Kidney capillary endothelial cell (primary cell): ENCODE data around the gene MPHOSPH9.
A peak's percentile ranks its signal among the peaks of the same experiment; 100 is the strongest.
"Not testable (repeated sequence)": the region's sequence is repeated elsewhere in the genome, so short reads cannot be mapped to it uniquely, and the experiment has no call there.

ENCODE experiments used
- DNase-seq: peaks from one replicate; pipeline ENCODE4 v3.0.0-alpha.2; 2018; ENCODE audit warnings: low spot score

MPHOSPH9 gene

GRCh38 chr12:123227581-123228258 is 5.2 kb downstream of the MPHOSPH9 start:
- DNase-seq = no peak

GRCh38 chr12:123225443-123225842 is 7.5 kb downstream of the MPHOSPH9 start:
- no peak for DNase-seq

GRCh38 chr12:123223241-123223668 is 9.7 kb downstream of the MPHOSPH9 start:
- no peak for DNase-seq

GRCh38 chr12:123207815-123208214 is 25.1 kb downstream of the MPHOSPH9 start:
- DNase-seq = not testable (repeated sequence)

- not testable (repeated sequence) for DNase-seq
Measured at GRCh38 chr12:123206794-123207193, 26.1 kb downstream of the MPHOSPH9 start.

GRCh38 chr12:123200414-123200813 is 32.5 kb downstream of the MPHOSPH9 start:
- DNase-seq = no peak

- no peak for DNase-seq
Measured at GRCh38 chr12:123199936-123200335, 33.0 kb downstream of the MPHOSPH9 start.

GRCh38 chr12:123187637-123188036 is 45.3 kb downstream of the MPHOSPH9 start:
- no peak for DNase-seq

- DNase-seq = no peak
Measured at GRCh38 chr12:123180171-123180570, 52.8 kb downstream of the MPHOSPH9 start.

GRCh38 chr12:123171967-123172366 is 61.0 kb downstream of the MPHOSPH9 start:
- no peak for DNase-seq

- no peak for DNase-seq
Measured at GRCh38 chr12:123167329-123167728, 65.6 kb downstream of the MPHOSPH9 start.

- no peak for DNase-seq
Measured at GRCh38 chr12:123165537-123165936, 67.4 kb downstream of the MPHOSPH9 start.

- no peak for DNase-seq
Measured at GRCh38 chr12:123164710-123165261, 68.2 kb downstream of the MPHOSPH9 start.

- no peak for DNase-seq
Measured at GRCh38 chr12:123164222-123164621, 68.7 kb downstream of the MPHOSPH9 start.

- DNase-seq = no peak
Measured at GRCh38 chr12:123163227-123163626, 69.7 kb downstream of the MPHOSPH9 start.

GRCh38 chr12:123160801-123161487 is 72.0 kb downstream of the MPHOSPH9 start:
- no peak for DNase-seq

- no peak for DNase-seq
Measured at GRCh38 chr12:123153906-123154305, 79.0 kb downstream of the MPHOSPH9 start.

GRCh38 chr12:123152833-123153232 is 80.1 kb downstream of the MPHOSPH9 start:
- no peak for DNase-seq

- DNase-seq = no peak
Measured at GRCh38 chr12:123151457-123152454, 81.2 kb downstream of the MPHOSPH9 start.

GRCh38 chr12:123150744-123151456 is 82.0 kb downstream of the MPHOSPH9 start, which contains the start of gene PITPNM2:
Gene PITPNM2, minus strand, starts transcription at chr12:123151090. Its CDS starts 116,500 bp downstream, at chr12:123034590.
- peak; percentile 49 for DNase-seq

GRCh38 chr12:123150275-123150743 is 82.6 kb downstream of the MPHOSPH9 start:
- no peak for DNase-seq
